Stimulated activated CD4-positive, alpha-beta T cell treated with anti-CD3 and anti-CD28 coated beads, TNF-alpha, amount 100 ng/mL, for 4 hours (primary cell): ENCODE results near the gene SEZ6L2.
A peak's percentile ranks its signal among the peaks of the same experiment; 100 is the strongest.
"Not testable (repeated sequence)": the region's sequence is repeated elsewhere in the genome, so short reads cannot be mapped to it uniquely, and the experiment has no call there.

Experiments
- DNase-seq, 3 experiments: peaks; one replicate each; pipeline ENCODE4 v3.0.0-alpha.2; 2020; ENCODE audit warnings: low read depth in 3 of 3

SEZ6L2 gene

DNA sequence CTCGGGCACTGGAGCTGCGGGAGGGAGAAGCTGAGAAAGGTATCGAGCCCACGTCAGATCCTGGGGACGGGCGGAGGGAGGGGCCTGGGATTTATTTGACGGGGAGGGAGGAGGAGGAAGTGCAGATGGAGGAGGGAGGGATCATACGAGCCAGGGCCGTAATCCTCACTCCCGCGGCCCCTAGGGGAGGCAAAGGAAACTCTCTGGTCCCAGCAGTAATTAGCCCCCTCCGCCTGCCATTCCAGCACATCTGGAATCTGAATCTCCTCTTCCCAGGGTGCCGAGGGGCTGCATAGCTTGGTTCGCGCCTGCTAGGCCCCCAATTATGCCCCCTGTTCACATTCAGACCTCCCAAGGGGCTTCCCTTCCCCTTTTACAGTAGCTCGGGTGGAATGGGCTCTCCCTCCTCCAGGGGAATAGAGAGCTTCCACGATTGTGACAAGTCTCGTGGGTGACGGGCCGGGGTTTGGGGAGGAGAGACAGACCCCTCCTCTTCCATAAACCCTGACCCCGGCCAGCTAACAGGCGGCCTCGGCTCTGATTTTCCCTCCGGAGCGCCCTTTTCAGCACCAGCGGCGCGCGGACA lies at the start of gene SEZ6L2:
SEZ6L2 (minus strand) TSS at position 35 of the 586 bp plus-strand sequence. CDS start 531 bp downstream, outside the sequence.
- DNase-seq, result no peak

GRCh38 chr16:29947897-29948296 lies 48.5 kb upstream of the SEZ6L2 start:
- no peak for DNase-seq

GRCh38 chr16:29943846-29944799 lies 44.8 kb upstream of the SEZ6L2 start:
- no peak for DNase-seq

GRCh38 chr16:29940656-29941055 lies 41.3 kb upstream of the SEZ6L2 start:
- DNase-seq, result no peak

DNA sequence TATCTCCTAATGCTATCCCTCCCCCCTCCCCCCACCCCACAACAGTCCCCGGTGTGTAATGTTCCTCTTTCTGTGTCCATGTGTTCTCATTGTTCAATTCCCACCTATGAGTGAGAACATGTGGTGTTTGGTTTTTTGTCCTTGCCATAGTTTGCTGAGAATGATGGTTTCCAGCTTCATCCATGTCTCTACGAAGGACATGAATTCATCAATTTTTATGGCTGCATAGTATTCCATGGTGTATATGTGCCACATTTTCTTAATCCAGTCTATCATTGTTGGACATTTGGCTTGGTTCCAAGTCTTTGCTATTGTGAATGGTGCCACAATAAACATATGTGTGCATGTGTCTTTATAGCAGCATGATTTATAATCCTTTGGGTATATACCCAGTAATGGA lies 32.4 kb upstream of the SEZ6L2 start:
- DNase-seq, result not testable (repeated sequence)

DNA sequence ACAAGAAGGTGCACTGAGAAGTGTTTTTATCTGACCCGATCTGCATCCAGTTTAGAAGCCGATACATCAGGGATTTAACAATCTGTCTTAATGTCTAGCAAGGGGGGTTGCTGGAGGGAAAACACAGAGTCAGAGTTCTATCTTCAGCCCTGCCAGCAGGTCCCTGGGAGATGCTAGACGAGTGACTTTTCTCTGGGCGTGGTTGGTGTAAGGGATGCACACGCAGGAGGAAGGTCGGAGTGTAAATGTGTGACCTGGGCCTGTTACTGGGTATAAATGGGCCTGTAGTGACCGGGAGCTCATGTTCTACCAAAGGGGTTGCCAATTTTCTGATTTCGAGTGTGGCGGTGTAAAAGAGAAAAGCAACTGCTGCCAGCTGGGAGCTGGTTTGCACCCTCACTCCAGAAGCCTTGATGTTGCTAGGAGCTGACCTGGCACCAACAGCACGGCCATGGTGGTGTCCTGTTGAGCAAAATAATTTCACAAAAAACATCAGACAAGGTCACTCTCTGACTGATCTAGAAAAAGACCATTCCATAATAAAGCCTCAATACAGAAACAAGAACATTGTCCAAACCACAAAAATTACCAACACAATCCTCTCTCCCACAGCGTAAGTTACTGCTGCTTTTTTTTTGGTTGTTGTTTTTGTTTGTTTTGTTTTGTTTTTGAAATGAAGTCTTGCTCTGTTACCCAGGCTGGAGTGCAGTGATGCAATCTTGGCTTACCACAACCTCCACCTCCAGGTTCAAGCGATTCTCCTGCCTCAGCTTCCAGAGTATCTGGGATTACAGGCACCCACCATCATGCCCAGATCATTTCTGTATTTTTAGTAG lies 27.9 kb upstream of the SEZ6L2 start:
- DNase-seq, result no peak

DNA sequence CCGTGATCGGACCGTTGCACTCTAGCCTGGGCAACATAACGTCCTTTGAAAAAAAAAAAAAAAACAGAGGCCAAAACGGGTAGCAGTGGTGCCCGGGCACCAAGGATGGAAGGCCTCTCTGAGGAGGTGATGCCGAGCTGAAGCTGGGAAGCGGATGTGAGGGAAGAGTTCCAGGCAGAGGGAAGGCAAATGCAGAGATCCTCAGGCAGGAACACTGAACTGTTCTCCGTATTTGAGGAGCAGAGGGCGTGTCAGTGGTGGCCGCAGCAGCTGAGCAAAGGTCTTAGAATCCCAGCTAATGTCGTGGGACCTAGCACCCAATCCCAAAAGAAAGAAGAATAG lies 27.3 kb upstream of the SEZ6L2 start:
- no peak for DNase-seq

GRCh38 chr16:29925781-29926710 lies 26.7 kb upstream of the SEZ6L2 start, which contains the start of gene KCTD13:
Gene KCTD13, minus strand, starts transcription at chr16:29926226. Its CDS starts 193 bp downstream, at chr16:29926033.
- DNase-seq, result peak; percentile 85 to 89 (median 85)

GRCh38 chr16:29925105-29925756 lies 25.9 kb upstream of the SEZ6L2 start:
- DNase-seq, result no peak

DNA sequence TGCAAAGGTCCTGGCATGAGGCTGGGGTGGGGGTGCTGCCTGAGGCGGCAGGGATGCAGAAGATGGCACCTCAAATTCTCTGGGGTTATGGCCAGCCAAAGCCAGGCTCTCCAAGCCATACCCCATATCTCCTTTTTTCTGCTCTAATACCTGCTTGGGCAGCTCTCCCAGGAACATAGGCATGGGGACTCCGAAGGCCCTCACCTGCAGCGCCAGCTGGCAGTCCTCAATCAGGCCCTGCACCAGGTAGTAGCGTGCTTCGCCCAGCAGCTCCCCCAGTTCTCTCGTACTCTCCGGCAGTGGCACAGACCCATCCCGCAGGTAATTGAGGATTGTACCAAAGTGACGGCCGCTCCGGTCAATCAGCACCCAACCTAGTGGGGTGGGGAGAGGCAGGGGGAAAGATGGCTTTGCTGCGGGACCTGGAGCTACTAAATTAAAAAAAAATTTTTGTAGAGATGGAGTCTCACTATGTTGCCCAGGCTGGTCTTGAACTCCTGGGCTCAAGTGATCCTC lies 23.7 kb upstream of the SEZ6L2 start:
- no peak for DNase-seq

GRCh38 chr16:29922326-29922725 lies 23.0 kb upstream of the SEZ6L2 start:
- DNase-seq, result no peak

DNA sequence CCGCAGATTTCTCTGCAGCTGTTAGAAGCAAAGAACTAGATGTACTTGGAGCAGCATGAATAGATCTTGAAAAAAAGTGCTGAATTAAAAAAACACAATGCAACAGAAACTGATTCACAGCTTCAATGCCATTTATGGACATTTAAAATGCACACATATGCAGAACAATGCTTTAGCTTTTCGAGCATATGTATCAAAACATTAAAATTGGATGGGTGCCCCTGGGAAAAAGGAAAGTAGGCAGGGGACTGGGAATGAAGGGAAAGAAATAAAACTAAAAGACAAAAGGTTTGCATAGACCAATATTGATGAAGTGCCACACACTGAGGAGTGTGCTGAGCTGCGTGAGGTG lies 21.7 kb upstream of the SEZ6L2 start:
- DNase-seq, result no peak

DNA sequence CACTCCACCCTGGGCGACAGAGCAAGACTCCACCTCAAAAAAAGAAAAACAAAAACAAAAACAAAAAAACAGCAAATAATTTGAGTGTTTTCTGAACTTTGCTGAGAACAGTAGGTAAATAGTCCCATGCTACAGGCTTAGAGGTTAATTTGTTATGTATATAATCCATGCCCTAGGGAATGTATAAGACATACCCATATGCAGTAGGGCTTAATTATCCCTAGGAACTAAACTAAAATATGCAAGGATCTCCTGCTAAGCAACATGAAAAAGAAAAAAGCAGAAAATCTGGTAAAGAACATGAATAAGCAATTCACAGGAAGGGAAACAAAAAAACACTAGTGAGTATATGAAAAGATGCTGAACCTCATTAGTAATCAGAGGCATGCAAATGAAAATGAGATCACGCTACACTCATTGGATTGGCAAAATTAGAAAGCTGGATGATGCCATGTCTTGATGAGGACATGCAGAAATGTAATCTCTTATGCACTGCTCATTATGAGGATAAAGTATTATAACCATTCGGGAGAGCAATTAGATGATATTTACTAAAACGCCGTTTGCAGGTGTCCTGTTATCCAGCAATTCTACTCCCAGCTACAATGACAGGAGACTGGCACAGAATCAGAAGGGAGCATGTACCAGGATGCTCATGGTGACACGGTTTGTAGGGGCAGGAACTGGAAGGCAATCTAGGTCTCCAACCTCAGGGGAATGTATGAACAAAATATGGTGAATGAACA lies 21.1 kb upstream of the SEZ6L2 start:
- DNase-seq, result no peak

- no peak for DNase-seq
These were observed 17.6 kb upstream of the SEZ6L2 start for GRCh38 chr16:29916979-29917378.

- DNase-seq, result no peak
These were observed 16.4 kb upstream of the SEZ6L2 start for GRCh38 chr16:29915590-29916247.

GRCh38 chr16:29913514-29913913 lies 14.2 kb upstream of the SEZ6L2 start:
- no peak for DNase-seq

GRCh38 chr16:29912087-29912486 lies 12.7 kb upstream of the SEZ6L2 start:
- DNase-seq, result no peak

GRCh38 chr16:29911676-29912010 lies 12.3 kb upstream of the SEZ6L2 start:
- no peak for DNase-seq
